ENCODE data around the gene GFOD1.

- TF ChIP-seq CTCF (IDR thresholded peaks at IDR 0.05): no peak
- TF ChIP-seq POLR2A (IDR thresholded peaks at IDR 0.05): no peak
Observed at GRCh38 chr6:13441778-13442177, 45.6 kb downstream of the GFOD1 start.

Data from esophagus squamous epithelium (tissue), 4 donors.